ENCODE data around the gene CDC42BPA.

GRCh38 chr1:226978432-226979114, 339.7 kb downstream of the CDC42BPA start:
- no peak for TF ChIP-seq CREB5 (CRISPR knock-in tag; IDR thresholded peaks at IDR 0.05; ENCODE audit: low read depth)
- TF ChIP-seq OSR1 (CRISPR knock-in tag; IDR thresholded peaks at IDR 0.05), result no peak
- TF ChIP-seq PATZ1 (CRISPR knock-in tag; IDR thresholded peaks at IDR 0.05; ENCODE audit: borderline replicate concordance), result no peak
- no peak for TF ChIP-seq ARNTL (CRISPR knock-in tag; IDR thresholded peaks at IDR 0.05; ENCODE audit: borderline replicate concordance, low read depth)
- no peak for TF ChIP-seq CSDC2 (CRISPR knock-in tag; IDR thresholded peaks at IDR 0.05)
- no peak for TF ChIP-seq ISL1 (CRISPR knock-in tag; IDR thresholded peaks at IDR 0.05)
- no peak for TF ChIP-seq TCF4 (CRISPR knock-in tag; IDR thresholded peaks at IDR 0.05; ENCODE audit: borderline replicate concordance)
- no peak for TF ChIP-seq ESRRG (CRISPR knock-in tag; IDR thresholded peaks at IDR 0.05)
